Esophagus muscularis mucosa (tissue), 4 donors: ENCODE measurements around the gene GPS1.

Source experiments
- CTCF ChIP-seq, 3 experiments: fragments of 200-600 bp in 2 of 3; fragments of 450-650 bp in 1 of 3; sonication (generic) in 2 of 3; IDR thresholded peaks; one replicate each; pipeline ENCODE4 v1.5.1; 2017 to 2019; ENCODE audit warnings: antibody characterized with exemption in 3 of 3, mild to moderate bottlenecking in 2 of 3, moderate library complexity in 1 of 3
- EP300 ChIP-seq: sonication (generic); formaldehyde crosslinking; IDR thresholded peaks from one replicate; pipeline ENCODE4 v1.6.1; 2017; ENCODE audit warnings: antibody characterized with exemption
- POLR2A ChIP-seq: fragments of 450-650 bp; IDR thresholded peaks from one replicate; pipeline ENCODE4 v1.6.1; 2017; ENCODE audit warnings: antibody characterized with exemption, moderate library complexity, mild to moderate bottlenecking, low read depth

- no peak for TF ChIP-seq CTCF (IDR thresholded peaks at IDR 0.05)
- TF ChIP-seq POLR2A: no peak
- TF ChIP-seq EP300: no peak
Observed at GRCh38 chr17:82058855-82059249, 7.2 kb downstream of the GPS1 start.
